GM12872 (cell line): Measurements from ENCODE around the gene TLK1.

Experiments used
- CTCF ChIP-seq: IDR thresholded peaks from 3 replicates; pipeline ENCODE4 v1.5.1; 2011; ENCODE audit warnings: low read depth, mild to moderate bottlenecking, low read length, moderate library complexity; ENCODE audit not compliant: insufficient read depth

The TLK1 gene

GRCh38 chr2:171147081-171147480 is 13.6 kb downstream of the TLK1 start:
- TF ChIP-seq CTCF = no peak

- no peak for TF ChIP-seq CTCF
These were observed 14.1 kb downstream of the TLK1 start for GRCh38 chr2:171146633-171147032.

GRCh38 chr2:171146071-171146470 is 14.6 kb downstream of the TLK1 start:
- no peak for TF ChIP-seq CTCF

GRCh38 chr2:171143670-171144062 is 17.0 kb downstream of the TLK1 start:
- TF ChIP-seq CTCF = no peak

GRCh38 chr2:171142398-171142797 is 18.3 kb downstream of the TLK1 start:
- TF ChIP-seq CTCF = no peak

- TF ChIP-seq CTCF = no peak
These were observed 19.4 kb downstream of the TLK1 start for GRCh38 chr2:171141320-171141719.

GRCh38 chr2:171139860-171140259 is 20.8 kb downstream of the TLK1 start:
- no peak for TF ChIP-seq CTCF

GRCh38 chr2:171136024-171136423 is 24.7 kb downstream of the TLK1 start:
- TF ChIP-seq CTCF = no peak
